Measurements from ENCODE around the gene CRIM1.

DNA sequence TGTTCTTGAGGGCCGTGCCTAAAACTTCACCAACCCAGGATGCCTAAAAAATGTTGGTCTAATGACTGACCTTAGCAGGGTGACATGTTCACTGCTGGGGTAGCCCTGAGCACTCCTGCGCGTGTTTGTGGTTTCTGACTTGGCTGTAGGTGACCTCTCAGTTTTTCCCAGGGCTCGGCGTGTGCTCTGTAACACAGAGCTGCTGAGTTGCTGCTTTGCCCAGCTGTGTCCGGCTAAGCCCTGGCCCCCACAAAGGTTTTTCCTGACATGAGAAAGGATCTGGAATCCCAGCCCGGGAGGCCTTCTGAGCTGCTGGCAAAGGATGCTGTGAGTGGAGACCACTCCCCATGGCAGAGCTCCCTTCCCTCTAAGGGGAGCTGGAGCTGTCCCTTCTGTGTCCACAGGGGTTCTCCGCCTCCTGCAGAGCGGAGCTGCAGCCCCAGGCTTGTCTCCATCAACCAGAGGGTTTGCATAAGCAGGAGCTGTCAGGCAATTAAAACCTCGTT lies 52.7 kb downstream of the CRIM1 start:
- TF ChIP-seq CTCF (conservative IDR thresholded peaks at IDR 0.05; ENCODE audit: low read length) (no peak), EZH2phosphoT487 (IDR thresholded peaks at IDR 0.05; ENCODE audit: borderline replicate concordance) (no peak)

Data from Loucy (cell line).